Osteoblast (primary cell): ENCODE data around the gene NUDT14. TPM values are rescaled to one million over a fixed set of nuclear protein-coding genes. Genes with fewer than 3 reads are reported as not detected.

ENCODE experiments used
- DNase-seq: peaks from one replicate; pipeline ENCODE4 v3.0.0; 2011; ENCODE audit warnings: low spot score, mixed read lengths; ENCODE audit not compliant: insufficient read length; ENCODE audit errors: missing footprints
- H2AFZ ChIP-seq: 2 replicates; pipeline ENCODE4 v1.6.0; 2011; ENCODE audit warnings: mild to moderate bottlenecking, low read length
- H3K27ac ChIP-seq: 2 replicates; pipeline ENCODE4 v1.5.1; 2011; ENCODE audit warnings: mild to moderate bottlenecking, low read depth, low read length, moderate library complexity
- H3K27me3 ChIP-seq: 2 replicates; pipeline ENCODE4 v1.6.0; 2012; ENCODE audit warnings: mild to moderate bottlenecking, control low read depth, inconsistent platforms, low read length, moderate library complexity; ENCODE audit not compliant: insufficient read depth
- H3K36me3 ChIP-seq: 2 replicates; pipeline ENCODE4 v1.5.1; 2011; ENCODE audit warnings: mild to moderate bottlenecking, low read length, control low read depth, moderate library complexity; ENCODE audit not compliant: insufficient read depth
- H3K4me1 ChIP-seq: 2 replicates; pipeline ENCODE4 v1.5.1; 2011; ENCODE audit warnings: mild to moderate bottlenecking, low read length, control low read depth, moderate library complexity; ENCODE audit not compliant: insufficient read depth
- H3K4me2 ChIP-seq: 2 replicates; pipeline ENCODE4 v1.6.0; 2011; ENCODE audit warnings: mild to moderate bottlenecking, low read length; ENCODE audit not compliant: insufficient read depth
- H3K4me3 ChIP-seq: fragments of 200-600 bp; sonication (generic); 3 replicates; pipeline ENCODE4 v1.5.1; 2012; ENCODE audit warnings: mild to moderate bottlenecking, low read length, inconsistent platforms; ENCODE audit not compliant: insufficient read depth
- H3K79me2 ChIP-seq: 2 replicates; pipeline ENCODE4 v1.6.0; 2012; ENCODE audit warnings: mild to moderate bottlenecking, low read length, control low read depth, inconsistent platforms; ENCODE audit not compliant: insufficient read depth
- H3K9me3 ChIP-seq: 2 replicates; pipeline ENCODE4 v1.5.1; 2011; ENCODE audit warnings: low read depth, low read length, control low read depth
- H4K20me1 ChIP-seq: 2 replicates; pipeline ENCODE4 v1.6.0; 2012; ENCODE audit warnings: mild to moderate bottlenecking, low read length, control low read depth; ENCODE audit not compliant: insufficient read depth
- CTCF ChIP-seq: IDR thresholded peaks from 2 replicates; pipeline ENCODE4 v1.5.1; 2011; ENCODE audit warnings: mild to moderate bottlenecking, low read depth, low read length, moderate library complexity; ENCODE audit errors: extremely low read depth
- total RNA-seq: library from RNA; depleted of rRNA; stranded (reverse); fragments of >200 nt; gene quantifications from 2 replicates; pipeline ENCODE4 v1.2.3, GENCODE V29; 2012

Gene NUDT14
- total RNA-seq, 1 donor = 15.9 TPM

DNA sequence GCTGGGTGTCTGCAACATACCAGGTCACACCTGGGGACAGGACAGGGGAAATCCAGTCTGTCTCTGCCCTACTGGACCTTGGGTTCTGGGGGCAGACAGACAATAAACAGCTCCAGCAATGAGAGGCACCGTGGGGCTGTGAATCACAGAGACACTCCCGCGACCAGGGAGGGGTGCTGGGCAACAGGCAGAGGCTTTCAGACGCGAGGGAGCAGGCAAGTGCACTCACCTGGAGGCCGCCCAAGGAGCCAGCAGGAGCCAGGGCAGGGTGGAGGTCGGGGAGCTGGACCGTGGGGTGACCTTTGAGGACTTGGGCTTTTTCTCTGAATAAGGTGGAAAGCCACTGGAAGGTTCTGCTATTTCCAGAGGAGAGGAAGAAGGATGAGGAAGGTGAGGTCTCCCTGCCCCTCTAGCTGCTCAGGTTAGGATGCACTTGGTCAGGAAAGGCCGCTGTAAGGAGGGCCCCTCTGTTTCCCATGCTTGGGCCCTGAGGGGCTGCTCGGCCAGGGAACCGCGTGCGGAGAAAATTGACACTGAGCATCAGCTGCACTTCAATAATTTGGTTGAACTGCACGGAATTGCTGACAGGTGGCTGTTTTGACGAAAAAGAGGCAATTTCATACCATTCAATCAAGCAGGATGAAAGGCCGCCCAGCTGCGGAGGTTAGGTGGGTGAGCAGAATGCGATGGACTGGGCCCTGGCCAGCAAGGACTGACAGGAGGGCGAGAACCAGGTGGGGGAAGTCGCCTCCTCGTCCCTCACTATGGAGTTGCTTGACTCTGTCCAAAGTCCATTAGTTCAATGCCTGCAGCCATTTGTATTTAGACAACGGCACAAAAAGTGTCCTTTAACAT is 54.8 kb downstream of the NUDT14 start:
- H3K4me1 ChIP-seq = no peaks in the 10 kb centered on the region
- no peaks in the 10 kb centered on the region for H3K79me2 ChIP-seq
- no peak for TF ChIP-seq CTCF
- H3K27ac ChIP-seq = no peak overlapping the region
- H2AFZ ChIP-seq = no peak overlapping the region
- H3K9me3 ChIP-seq = no peaks in the 10 kb centered on the region
- no peaks in the 10 kb centered on the region for H4K20me1 ChIP-seq
- H3K36me3 ChIP-seq = no peaks in the 10 kb centered on the region
- peak; percentile 55 for DNase-seq
- peaks cover 39% of the 10 kb centered on the region for H3K27me3 ChIP-seq
- H3K4me3 ChIP-seq = no peak overlapping the region
- H3K4me2 ChIP-seq = no peak overlapping the region

GRCh38 chr14:105124823-105125222 is 56.3 kb downstream of the NUDT14 start:
- H3K79me2 ChIP-seq = no peaks in the 10 kb centered on the region
- no peak for DNase-seq
- no peaks in the 10 kb centered on the region for H3K9me3 ChIP-seq
- TF ChIP-seq CTCF = no peak
- no peaks in the 10 kb centered on the region for H3K4me1 ChIP-seq
- no peaks in the 10 kb centered on the region for H4K20me1 ChIP-seq
- H3K4me2 ChIP-seq = peak overlapping the region; percentile 38
- H3K36me3 ChIP-seq = no peaks in the 10 kb centered on the region
- H3K27me3 ChIP-seq = peaks cover 48% of the 10 kb centered on the region
- no peak overlapping the region for H3K4me3 ChIP-seq
- no peak overlapping the region for H2AFZ ChIP-seq
- H3K27ac ChIP-seq = no peak overlapping the region

- peak overlapping the region; percentile 38 for H3K4me2 ChIP-seq
- no peaks in the 10 kb centered on the region for H3K9me3 ChIP-seq
- H3K4me3 ChIP-seq = no peak overlapping the region
- no peaks in the 10 kb centered on the region for H3K4me1 ChIP-seq
- H2AFZ ChIP-seq = no peak overlapping the region
- H3K79me2 ChIP-seq = no peaks in the 10 kb centered on the region
- H3K27me3 ChIP-seq = peaks cover 49% of the 10 kb centered on the region
- H3K36me3 ChIP-seq = no peaks in the 10 kb centered on the region
- H3K27ac ChIP-seq = no peak overlapping the region
- no peak for TF ChIP-seq CTCF
- DNase-seq = no peak
- H4K20me1 ChIP-seq = no peaks in the 10 kb centered on the region
Observed at GRCh38 chr14:105123981-105124765, 56.9 kb downstream of the NUDT14 start.
